BJ (cell line): ENCODE results near the gene ADH1C. TPM values are rescaled to one million over a fixed set of nuclear protein-coding genes. Genes with fewer than 3 reads are reported as not detected.
A peak's percentile ranks its signal among the peaks of the same experiment; 100 is the strongest.

Source experiments
- CTCF ChIA-PET: fragments of 350-600 bp; formaldehyde crosslinking; extraction: SDS; loops from one replicate; lab custom pipeline; 2021; ENCODE audit warnings: antibody characterized with exemption, inconsistent platforms; lab: Yijun Ruan, JAX
- POLR2A ChIA-PET: fragments of 300-600 bp; sonication (Branson Sonifier 250); formaldehyde crosslinking; extraction: SDS; loops from one replicate; lab custom pipeline; 2021; ENCODE audit warnings: antibody characterized with exemption; lab: Charles Lee
- DNase-seq: peaks from one replicate; pipeline ENCODE4 v3.0.0-alpha.2; 2011; ENCODE audit warnings: low read depth
- H3K27me3 ChIP-seq: 2 replicates; pipeline ENCODE4 v1.6.0; 2011; ENCODE audit warnings: low read length; ENCODE audit not compliant: control insufficient read depth, insufficient read depth
- H3K36me3 ChIP-seq: 2 replicates; pipeline ENCODE4 v1.5.1; 2011; ENCODE audit warnings: low read length; ENCODE audit not compliant: control insufficient read depth, insufficient read depth
- H3K4me3 ChIP-seq: 2 replicates; pipeline ENCODE4 v1.5.1; 2011; ENCODE audit warnings: low read depth, mild to moderate bottlenecking, control low read depth, low read length
- polyA plus RNA-seq: library from polyadenylated mRNA; depleted of rRNA; stranded (reverse); fragments of >200 nt; gene quantifications from 2 replicates; pipeline ENCODE4 v1.2.3, GENCODE V29; 2011
- TF ChIP-seq, protein P1 (sequence below): IDR thresholded peaks from 2 replicates; pipeline ENCODE4 v1.5.1; 2011; ENCODE audit warnings: low read depth, mild to moderate bottlenecking, control low read depth, inconsistent platforms, low read length, moderate library complexity; ENCODE audit not compliant: insufficient read depth

The ADH1C gene
- polyA plus RNA-seq, 1 experiment, result 0.28 TPM

DNA sequence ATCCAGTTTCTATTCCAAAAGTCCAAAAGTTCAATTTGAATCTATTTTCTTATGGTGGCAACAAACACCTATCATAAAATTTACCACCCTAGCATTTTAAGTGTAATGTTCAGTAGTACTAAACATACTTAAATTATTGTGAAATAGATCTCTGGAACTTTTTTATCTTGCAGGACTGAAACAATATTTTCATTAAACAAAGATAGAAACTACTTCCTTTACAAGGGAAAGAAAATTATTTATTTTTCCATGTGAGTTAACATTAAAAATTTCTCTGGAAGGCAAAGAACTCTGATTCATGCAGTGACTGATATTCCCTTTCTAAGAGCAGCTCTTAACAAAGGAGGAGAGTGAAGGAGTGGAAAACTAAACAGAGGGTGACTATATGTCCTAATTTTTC, 42.4 kb upstream of the ADH1C start:
- DNase-seq, result no peak
- ChIA-PET CTCF (interaction anchor here (0.7 to 1.1 kb wide), 2 partner anchors 18 to 193 kb away, joined by 3 to 4 read pairs; no protein-coding TSS in a partner anchor), POLR2A (no interaction called here)
- H3K4me3 ChIP-seq, result no peak overlapping the region
- H3K27me3 ChIP-seq, result no peaks in the 10 kb centered on the region
- H3K36me3 ChIP-seq, result no peaks in the 10 kb centered on the region
- TF ChIP-seq, protein P1, sequence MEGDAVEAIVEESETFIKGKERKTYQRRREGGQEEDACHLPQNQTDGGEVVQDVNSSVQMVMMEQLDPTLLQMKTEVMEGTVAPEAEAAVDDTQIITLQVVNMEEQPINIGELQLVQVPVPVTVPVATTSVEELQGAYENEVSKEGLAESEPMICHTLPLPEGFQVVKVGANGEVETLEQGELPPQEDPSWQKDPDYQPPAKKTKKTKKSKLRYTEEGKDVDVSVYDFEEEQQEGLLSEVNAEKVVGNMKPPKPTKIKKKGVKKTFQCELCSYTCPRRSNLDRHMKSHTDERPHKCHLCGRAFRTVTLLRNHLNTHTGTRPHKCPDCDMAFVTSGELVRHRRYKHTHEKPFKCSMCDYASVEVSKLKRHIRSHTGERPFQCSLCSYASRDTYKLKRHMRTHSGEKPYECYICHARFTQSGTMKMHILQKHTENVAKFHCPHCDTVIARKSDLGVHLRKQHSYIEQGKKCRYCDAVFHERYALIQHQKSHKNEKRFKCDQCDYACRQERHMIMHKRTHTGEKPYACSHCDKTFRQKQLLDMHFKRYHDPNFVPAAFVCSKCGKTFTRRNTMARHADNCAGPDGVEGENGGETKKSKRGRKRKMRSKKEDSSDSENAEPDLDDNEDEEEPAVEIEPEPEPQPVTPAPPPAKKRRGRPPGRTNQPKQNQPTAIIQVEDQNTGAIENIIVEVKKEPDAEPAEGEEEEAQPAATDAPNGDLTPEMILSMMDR, result no peak

DNA sequence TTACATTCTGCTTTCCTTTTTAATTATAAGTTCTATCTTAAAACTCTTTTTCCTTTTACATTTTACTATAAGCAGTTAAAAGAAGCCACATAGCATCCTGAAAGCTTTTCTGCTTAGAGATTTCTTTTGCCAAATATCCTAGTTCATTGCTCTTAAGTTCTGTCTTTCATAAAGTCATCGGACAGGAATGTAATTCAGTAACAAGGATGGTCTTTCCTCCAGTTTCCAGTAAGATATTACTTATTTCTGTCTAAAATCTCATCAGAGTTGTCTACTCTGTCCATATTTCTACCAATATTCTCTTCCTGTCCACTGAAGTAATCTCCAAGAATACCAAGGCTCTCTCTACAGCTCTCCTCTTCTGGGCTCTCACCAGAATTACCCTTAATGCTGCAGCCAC, 37.5 kb upstream of the ADH1C start:
- ChIA-PET POLR2A (no interaction called here), CTCF (no interaction called here)
- Histone ChIP-seq H3K4me3 (no peak overlapping the region), H3K27me3 (no peaks in the 10 kb centered on the region), H3K36me3 (no peaks in the 10 kb centered on the region)
- TF ChIP-seq, protein P1, result no peak
- no peak for DNase-seq

DNA sequence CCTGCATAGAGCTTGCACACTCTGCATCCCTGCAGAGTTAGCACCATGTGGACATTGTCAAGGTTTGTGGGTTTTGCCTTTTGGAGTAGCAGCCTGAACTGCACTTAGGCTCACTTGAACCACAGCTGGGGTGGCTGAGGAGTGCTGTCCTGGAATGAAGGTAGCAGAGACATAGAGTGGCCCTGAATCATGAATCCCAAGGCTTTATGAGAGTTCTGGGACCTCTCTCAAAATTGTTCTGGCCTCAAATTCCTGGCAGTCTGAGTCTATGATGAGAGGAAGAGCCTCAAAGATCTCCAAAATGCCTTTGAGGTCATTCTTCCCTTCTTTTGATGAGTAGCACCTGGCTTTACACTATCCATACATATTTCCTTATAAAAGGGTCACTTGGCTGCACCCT, 37.1 kb upstream of the ADH1C start:
- POLR2A ChIA-PET, result no interaction called here
- CTCF ChIA-PET, result no interaction called here
- no peak overlapping the region for H3K4me3 ChIP-seq
- no peaks in the 10 kb centered on the region for H3K27me3 ChIP-seq
- H3K36me3 ChIP-seq, result no peaks in the 10 kb centered on the region
- TF ChIP-seq, protein P1, result no peak
- DNase-seq, result no peak

DNA sequence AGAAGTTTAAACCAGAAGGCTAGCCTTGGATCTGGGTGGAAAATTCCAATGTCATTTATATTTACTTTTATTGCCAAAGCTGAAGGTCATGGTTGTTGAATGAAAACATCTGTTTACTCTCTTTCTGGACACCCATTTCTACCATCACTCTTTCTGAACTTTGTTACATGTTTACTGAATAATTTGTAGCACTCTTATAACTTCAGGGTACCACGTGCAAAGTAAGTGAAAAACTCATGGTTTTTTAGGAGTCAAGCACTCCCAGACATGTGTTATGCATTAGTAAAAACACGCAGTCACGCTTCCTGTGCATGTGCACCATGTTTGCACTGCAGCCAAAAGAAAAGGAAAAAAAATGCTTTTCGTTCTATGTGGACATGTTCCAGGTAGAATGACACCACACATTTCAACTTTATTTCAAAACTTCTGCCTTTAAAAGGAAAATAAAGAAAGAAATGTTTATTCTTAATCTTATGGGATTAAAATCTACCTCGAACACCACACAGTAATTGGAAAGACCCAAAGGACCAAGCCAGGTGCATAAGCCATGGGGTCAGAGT, 31.4 kb upstream of the ADH1C start:
- Histone ChIP-seq H3K27me3 (no peaks in the 10 kb centered on the region), H3K36me3 (no peaks in the 10 kb centered on the region), H3K4me3 (no peak overlapping the region)
- POLR2A ChIA-PET, result no interaction called here
- DNase-seq, result peak; percentile 98
- TF ChIP-seq, protein P1, result no peak
- CTCF ChIA-PET, result interaction anchor here (1.8 to 4.4 kb wide), 2 partner anchors 21 to 79 kb away, joined by 5 to 21 read pairs; no protein-coding TSS in a partner anchor

DNA sequence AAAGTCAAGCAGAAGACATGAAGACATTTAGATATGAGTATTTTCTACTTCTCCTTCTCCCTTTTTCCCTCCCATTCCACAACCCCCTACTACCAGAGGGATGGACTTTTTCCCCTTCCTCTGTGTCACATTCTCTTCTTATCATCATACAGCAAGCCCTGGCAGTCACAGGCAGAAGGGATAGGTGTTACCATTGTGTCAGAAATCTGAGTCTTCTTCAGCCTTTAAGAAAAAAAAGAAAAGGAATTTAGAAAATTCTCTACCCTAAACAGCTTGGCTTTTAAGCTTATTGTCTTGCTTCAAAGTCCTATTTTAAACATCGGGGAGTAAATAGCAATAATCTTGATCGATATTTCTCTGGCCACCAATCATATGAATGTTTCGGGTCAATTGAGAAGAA, 30.9 kb upstream of the ADH1C start:
- CTCF ChIA-PET, result interaction anchor here (1.8 to 4.4 kb wide), 2 partner anchors 21 to 80 kb away, joined by 5 to 21 read pairs; no protein-coding TSS in a partner anchor
- TF ChIP-seq, protein P1, result no peak
- POLR2A ChIA-PET, result no interaction called here
- H3K4me3 ChIP-seq, result no peak overlapping the region
- no peaks in the 10 kb centered on the region for H3K27me3 ChIP-seq
- DNase-seq, result no peak
- H3K36me3 ChIP-seq, result no peaks in the 10 kb centered on the region
